OCI-LY3 (cell line): ENCODE results near the gene CLTB.

Experiments used
- H2AFZ ChIP-seq: fragments of 200-600, 300-600 bp; shearing (Covaris generic); 2 replicates; pipeline ENCODE4 v1.6.0; 2014; ENCODE audit warnings: antibody characterized with exemption, low read depth, low read length
- H3K27ac ChIP-seq: fragments of 200-600, 300-600 bp; sonication (generic); 2 replicates; pipeline ENCODE4 v1.5.1; 2014; ENCODE audit warnings: mild to moderate bottlenecking, low read length, moderate library complexity, mixed read lengths
- H3K27me3 ChIP-seq: fragments of 200-600, 300-600 bp; sonication (generic); 2 replicates; pipeline ENCODE4 v1.6.1; 2014; ENCODE audit warnings: low read depth, low read length, mixed read lengths
- H3K36me3 ChIP-seq: fragments of 200-600, 300-600 bp; sonication (generic); replicated peaks from 2 replicates; pipeline ENCODE3; 2014; ENCODE audit warnings: low read depth, low read length, mixed read lengths
- H3K4me1 ChIP-seq: fragments of 300-600, 200-600 bp; sonication (generic); 2 replicates; pipeline ENCODE4 v1.6.1; 2014; ENCODE audit warnings: low read length, mixed read lengths
- H3K4me2 ChIP-seq: fragments of 200-600, 300-600 bp; sonication (generic); 2 replicates; pipeline ENCODE4 v1.6.1; 2014; ENCODE audit warnings: low read length, mixed read lengths
- H3K4me3 ChIP-seq: fragments of 300-600, 200-600 bp; sonication (generic); 2 replicates; pipeline ENCODE4 v1.5.1; 2014; ENCODE audit warnings: antibody characterized with exemption, mild to moderate bottlenecking, low read length, moderate library complexity
- H3K79me2 ChIP-seq: fragments of 300-600, 200-600 bp; shearing (Covaris generic); 2 replicates; pipeline ENCODE4 v1.6.1; 2014; ENCODE audit warnings: mild to moderate bottlenecking, low read length, mixed read lengths
- H3K9ac ChIP-seq: fragments of 300-600, 200-600 bp; shearing (Covaris generic); 2 replicates; pipeline ENCODE4 v1.6.0; 2014; ENCODE audit warnings: mild to moderate bottlenecking, low read length, moderate library complexity
- H3K9me3 ChIP-seq: fragments of 200-600, 300-600 bp; shearing (Covaris generic); 2 replicates; pipeline ENCODE4 v1.6.1; 2014; ENCODE audit warnings: low read length, mixed read lengths; ENCODE audit not compliant: insufficient read depth
- H4K20me1 ChIP-seq: fragments of 200-600, 300-600 bp; sonication (generic); 2 replicates; pipeline ENCODE4 v1.6.1; 2016; ENCODE audit warnings: low read length, mixed read lengths; ENCODE audit not compliant: insufficient read depth
- EZH2phosphoT487 ChIP-seq: fragments of 200-600 bp; shearing (Covaris generic); IDR thresholded peaks from 2 replicates; pipeline ENCODE4 v1.6.1; 2018; ENCODE audit warnings: antibody characterized with exemption, mixed run types, low read depth
- TF ChIP-seq, protein P1 (sequence below): fragments of 200-600, 300-600 bp; sonication (generic); IDR thresholded peaks from 2 replicates; pipeline ENCODE4 v1.5.1; 2014; ENCODE audit warnings: antibody characterized with exemption, low read length, low read depth

CLTB gene

DNA sequence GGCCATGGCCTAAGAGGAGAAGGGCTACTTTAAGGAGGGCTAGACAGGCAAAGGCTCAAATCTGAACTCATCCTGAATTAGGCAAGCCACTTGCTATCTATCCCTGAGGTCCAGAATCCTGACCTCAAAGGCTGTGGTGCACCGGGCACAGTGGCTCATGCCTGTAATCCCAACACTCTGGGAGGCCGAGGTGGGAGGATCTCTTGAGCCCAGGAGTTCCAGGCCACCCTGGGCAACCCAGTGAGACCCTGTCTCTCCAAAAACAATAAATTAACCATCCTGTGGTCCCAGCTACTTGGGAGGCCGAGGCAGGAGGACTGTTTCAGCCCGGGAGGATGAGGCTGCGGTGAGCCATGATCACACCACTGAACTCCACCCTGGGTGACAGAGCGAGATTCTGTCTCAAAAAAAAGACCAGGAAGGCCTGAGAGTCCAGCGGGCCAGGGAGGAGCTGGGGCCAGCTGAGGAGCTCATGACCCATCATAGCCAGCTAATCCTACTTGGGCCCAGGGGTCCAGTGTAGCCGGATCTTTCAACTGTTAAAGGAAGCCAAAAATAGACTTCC is 31.9 kb downstream of the CLTB start:
- Histone ChIP-seq H3K27me3 (no peaks in the 10 kb centered on the region), H4K20me1 (no peaks in the 10 kb centered on the region), H3K9me3 (no peaks in the 10 kb centered on the region), H3K4me3 (no peak overlapping the region), H3K36me3 (peaks cover 62% of the 10 kb centered on the region), H3K9ac (no peak overlapping the region), H2AFZ (no peak overlapping the region), H3K4me2 (no peak overlapping the region), H3K27ac (no peak overlapping the region), H3K79me2 (peaks cover 43% of the 10 kb centered on the region), H3K4me1 (peaks cover 21% of the 10 kb centered on the region)
- TF ChIP-seq, protein P1, sequence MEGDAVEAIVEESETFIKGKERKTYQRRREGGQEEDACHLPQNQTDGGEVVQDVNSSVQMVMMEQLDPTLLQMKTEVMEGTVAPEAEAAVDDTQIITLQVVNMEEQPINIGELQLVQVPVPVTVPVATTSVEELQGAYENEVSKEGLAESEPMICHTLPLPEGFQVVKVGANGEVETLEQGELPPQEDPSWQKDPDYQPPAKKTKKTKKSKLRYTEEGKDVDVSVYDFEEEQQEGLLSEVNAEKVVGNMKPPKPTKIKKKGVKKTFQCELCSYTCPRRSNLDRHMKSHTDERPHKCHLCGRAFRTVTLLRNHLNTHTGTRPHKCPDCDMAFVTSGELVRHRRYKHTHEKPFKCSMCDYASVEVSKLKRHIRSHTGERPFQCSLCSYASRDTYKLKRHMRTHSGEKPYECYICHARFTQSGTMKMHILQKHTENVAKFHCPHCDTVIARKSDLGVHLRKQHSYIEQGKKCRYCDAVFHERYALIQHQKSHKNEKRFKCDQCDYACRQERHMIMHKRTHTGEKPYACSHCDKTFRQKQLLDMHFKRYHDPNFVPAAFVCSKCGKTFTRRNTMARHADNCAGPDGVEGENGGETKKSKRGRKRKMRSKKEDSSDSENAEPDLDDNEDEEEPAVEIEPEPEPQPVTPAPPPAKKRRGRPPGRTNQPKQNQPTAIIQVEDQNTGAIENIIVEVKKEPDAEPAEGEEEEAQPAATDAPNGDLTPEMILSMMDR, result no peak
- TF ChIP-seq EZH2phosphoT487, result no peak

DNA sequence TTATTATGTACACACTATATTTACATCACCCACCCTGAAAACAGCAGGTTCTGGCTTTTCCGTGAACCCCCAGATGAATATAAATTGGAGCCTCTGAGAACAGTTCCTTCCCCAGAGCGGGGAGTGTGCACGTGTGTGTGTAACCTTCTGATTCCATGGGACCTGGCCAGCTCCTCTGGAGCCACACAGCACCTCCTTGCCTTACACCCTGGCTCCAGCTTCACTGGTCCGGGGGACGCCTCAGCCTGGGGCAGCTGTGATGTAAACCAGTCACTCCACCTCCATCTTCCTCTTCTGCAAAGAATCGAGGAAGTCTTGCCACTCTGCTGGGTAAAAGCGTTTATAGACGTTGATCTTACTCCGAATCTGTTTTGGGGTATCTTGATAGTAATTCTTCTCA is 32.4 kb downstream of the CLTB start:
- no peak overlapping the region for H3K4me3 ChIP-seq
- H3K9me3 ChIP-seq, result no peaks in the 10 kb centered on the region
- no peak overlapping the region for H2AFZ ChIP-seq
- H3K4me1 ChIP-seq, result peaks cover 21% of the 10 kb centered on the region
- no peak for TF ChIP-seq EZH2phosphoT487
- TF ChIP-seq, protein P1, result no peak
- H3K27ac ChIP-seq, result no peak overlapping the region
- H4K20me1 ChIP-seq, result no peaks in the 10 kb centered on the region
- no peaks in the 10 kb centered on the region for H3K27me3 ChIP-seq
- H3K79me2 ChIP-seq, result peaks cover 40% of the 10 kb centered on the region
- no peak overlapping the region for H3K9ac ChIP-seq
- H3K4me2 ChIP-seq, result no peak overlapping the region
- H3K36me3 ChIP-seq, result peaks cover 66% of the 10 kb centered on the region

DNA sequence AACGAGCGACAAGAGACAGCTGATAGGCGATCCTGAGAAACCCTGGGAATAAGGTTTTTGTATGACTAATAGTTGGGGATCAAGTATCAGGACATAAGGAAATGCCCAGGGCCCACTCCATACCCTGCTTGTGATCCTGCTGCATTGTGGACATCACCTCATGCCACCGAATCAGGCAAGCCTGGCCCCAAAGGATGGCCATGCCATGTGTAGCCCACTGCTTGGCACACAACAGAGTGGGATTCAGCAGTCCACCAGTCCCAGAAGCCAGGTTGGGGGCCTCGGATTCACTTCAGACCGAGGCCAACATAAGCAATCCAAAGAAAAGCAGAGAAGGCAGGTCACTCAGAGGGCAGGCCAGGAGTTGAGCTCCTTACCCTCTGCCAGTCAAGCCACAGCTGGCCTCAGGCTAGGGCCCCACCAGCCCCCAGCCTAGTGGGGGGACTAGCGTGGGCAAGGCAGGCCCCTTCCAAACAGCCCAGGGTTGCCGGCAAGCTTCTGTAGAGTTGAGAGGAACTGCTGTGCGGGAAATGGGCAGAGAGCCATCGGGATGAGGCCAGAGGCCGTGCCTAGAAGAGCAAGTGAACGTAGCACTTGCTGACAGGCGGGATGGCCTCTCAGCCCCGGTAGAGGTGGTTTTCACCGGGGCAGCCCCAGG is 33.0 kb downstream of the CLTB start:
- Histone ChIP-seq H3K27me3 (no peaks in the 10 kb centered on the region), H3K27ac (no peak overlapping the region), H4K20me1 (no peaks in the 10 kb centered on the region), H3K4me3 (no peak overlapping the region), H3K9me3 (no peaks in the 10 kb centered on the region), H3K79me2 (peaks cover 38% of the 10 kb centered on the region), H3K4me2 (no peak overlapping the region), H2AFZ (no peak overlapping the region), H3K9ac (no peak overlapping the region), H3K4me1 (peaks cover 21% of the 10 kb centered on the region), H3K36me3 (peaks cover 68% of the 10 kb centered on the region)
- TF ChIP-seq, protein P1, result no peak

DNA sequence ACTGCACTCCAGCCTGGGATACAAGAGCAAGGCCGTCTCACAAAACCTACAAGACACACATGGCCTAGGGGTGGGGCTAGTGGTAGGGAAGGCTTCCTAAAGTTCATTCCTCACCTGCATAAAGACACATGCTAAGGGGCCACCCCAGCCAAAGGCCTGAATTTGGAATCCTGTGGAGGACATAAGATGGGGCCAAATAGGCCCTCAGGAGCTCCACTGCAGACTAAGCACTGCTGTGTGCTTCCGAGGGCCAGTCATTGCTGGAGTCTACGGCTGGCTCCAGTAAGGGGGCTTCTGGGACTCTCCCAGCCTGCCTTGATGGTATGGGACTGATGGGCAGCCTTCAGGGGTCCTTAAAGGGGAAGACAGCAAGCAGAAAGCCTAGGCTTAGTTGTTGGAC is 33.6 kb downstream of the CLTB start:
- H3K79me2 ChIP-seq, result peaks cover 32% of the 10 kb centered on the region
- no peaks in the 10 kb centered on the region for H3K27me3 ChIP-seq
- H2AFZ ChIP-seq, result no peak overlapping the region
- H3K4me3 ChIP-seq, result no peak overlapping the region
- H3K27ac ChIP-seq, result no peak overlapping the region
- H3K4me2 ChIP-seq, result no peak overlapping the region
- no peak overlapping the region for H3K9ac ChIP-seq
- no peaks in the 10 kb centered on the region for H3K9me3 ChIP-seq
- H3K36me3 ChIP-seq, result peaks cover 67% of the 10 kb centered on the region
- no peaks in the 10 kb centered on the region for H4K20me1 ChIP-seq
- no peak for TF ChIP-seq EZH2phosphoT487
- TF ChIP-seq, protein P1, result no peak
- peaks cover 21% of the 10 kb centered on the region for H3K4me1 ChIP-seq
